GM12872 (cell line): ENCODE results near the gene HOXA6.

ENCODE experiments used
- TF ChIP-seq, protein P1 (sequence below): IDR thresholded peaks from 3 replicates; pipeline ENCODE4 v1.5.1; 2011; ENCODE audit warnings: low read depth, mild to moderate bottlenecking, low read length, moderate library complexity; ENCODE audit not compliant: insufficient read depth

HOXA6 gene

DNA sequence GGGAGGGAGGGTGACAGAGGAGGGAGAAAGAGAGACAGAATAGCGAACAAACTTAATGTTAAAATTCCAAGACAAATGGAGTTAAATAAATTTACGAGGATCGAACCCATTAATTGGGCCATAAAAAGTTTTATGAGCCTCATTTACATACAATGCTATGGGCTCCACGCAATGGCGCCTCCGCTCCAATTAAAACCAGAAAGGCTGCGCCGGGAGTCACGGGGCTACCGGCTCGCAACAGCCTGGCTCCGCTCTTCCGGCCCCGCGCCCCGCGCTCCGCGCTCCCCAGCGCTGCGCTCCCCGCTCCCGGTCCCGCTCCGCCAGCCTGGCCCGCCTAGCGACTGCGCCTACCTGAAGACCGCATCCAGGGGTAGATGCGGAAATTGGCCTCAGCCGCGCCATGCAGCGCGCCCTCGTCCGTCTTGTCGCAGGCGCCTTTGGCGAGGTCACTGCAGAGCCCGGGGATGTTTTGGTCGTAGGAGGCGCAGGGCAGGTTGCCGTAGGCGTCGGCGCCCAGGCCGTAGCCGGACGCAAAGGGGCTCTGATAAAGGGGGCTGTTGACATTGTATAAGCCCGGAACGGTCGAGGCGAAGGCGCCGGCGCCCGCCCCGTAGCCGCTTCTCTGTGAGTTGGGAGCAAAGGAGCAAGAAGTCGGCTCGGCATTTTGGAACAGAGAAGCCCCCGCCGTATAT, 8.4 kb upstream of the HOXA6 start:
- TF ChIP-seq, protein P1, sequence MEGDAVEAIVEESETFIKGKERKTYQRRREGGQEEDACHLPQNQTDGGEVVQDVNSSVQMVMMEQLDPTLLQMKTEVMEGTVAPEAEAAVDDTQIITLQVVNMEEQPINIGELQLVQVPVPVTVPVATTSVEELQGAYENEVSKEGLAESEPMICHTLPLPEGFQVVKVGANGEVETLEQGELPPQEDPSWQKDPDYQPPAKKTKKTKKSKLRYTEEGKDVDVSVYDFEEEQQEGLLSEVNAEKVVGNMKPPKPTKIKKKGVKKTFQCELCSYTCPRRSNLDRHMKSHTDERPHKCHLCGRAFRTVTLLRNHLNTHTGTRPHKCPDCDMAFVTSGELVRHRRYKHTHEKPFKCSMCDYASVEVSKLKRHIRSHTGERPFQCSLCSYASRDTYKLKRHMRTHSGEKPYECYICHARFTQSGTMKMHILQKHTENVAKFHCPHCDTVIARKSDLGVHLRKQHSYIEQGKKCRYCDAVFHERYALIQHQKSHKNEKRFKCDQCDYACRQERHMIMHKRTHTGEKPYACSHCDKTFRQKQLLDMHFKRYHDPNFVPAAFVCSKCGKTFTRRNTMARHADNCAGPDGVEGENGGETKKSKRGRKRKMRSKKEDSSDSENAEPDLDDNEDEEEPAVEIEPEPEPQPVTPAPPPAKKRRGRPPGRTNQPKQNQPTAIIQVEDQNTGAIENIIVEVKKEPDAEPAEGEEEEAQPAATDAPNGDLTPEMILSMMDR, result no peak

DNA sequence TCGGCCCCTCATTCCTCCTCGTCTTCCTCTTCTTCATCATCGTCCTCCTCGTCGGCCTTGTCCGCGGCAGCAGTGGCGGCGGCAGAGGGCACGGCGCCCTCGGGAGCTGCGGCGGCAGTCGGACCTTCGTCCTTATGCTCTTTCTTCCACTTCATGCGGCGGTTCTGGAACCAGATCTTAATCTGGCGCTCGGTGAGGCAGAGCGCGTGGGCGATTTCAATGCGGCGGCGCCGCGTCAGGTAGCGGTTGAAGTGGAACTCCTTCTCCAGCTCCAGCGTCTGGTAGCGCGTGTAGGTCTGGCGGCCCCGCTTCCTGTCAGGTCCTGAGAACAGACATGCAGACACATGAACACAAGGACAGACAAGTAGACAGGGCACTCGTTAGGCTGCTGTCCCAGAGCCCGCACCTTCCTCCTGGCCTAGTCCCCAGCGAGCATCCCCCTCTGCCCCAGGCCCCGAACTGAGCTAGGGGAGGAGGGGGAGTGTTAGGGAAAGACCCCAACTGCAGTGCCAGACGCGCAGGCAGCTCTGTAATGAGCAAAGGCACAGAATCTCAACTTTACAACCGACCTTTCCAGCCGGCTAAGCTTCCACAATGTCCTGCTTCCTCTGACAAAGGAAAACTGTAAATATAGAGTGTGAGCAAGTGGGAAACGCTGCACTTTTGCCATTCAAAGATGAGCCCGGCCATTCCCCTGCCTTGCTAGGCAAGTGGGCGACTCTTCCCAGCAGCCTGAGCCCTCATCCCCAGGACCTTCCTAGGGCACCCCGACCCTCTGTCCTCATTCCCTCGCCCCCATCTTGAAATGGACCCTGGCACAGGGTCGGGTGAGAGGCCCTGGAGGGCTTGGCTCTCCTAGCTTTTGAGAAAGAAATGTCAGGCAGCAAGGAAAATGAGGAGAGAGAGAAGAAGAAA, 7.6 kb upstream of the HOXA6 start:
- TF ChIP-seq, protein P1, result no peak

DNA sequence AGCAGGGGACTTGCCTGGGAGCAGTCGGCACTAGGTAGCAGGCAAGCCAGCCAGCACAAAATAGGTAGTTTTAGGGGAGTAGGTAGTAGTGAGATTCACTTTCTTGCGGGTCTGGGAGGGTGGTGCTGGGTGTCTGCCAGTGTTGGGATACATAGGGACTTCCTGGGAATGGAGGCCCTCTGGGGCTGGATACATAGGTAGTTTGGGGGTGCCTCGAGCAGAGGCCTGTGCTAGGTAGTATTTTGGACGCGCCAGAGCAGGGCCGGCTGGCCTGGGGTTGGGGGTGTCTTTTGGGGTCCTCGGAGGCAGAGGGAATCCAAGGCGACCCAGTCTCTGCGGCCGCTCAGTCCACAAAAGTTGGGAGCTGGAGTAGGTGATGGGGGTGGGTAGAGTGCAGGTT, 6.8 kb upstream of the HOXA6 start:
- TF ChIP-seq, protein P1, result no peak

DNA sequence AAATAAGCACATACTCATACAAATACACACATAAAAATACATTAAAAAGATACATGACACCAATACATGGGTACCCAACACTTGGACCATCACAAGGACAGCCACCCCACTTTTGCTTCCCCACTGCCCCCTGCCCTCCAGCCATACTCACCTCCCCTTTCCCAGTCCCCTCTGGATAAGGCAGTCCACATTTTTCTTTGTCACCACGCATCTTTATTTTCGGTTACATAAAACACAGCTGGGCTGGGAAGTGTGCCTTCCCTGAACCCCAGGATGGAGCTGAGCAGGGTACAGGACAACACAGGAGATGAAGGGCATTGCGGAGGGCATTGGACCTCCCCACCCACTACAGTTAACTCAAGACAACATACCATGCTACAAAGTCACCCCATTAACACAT, 6.0 kb upstream of the HOXA6 start:
- TF ChIP-seq, protein P1, result no peak

DNA sequence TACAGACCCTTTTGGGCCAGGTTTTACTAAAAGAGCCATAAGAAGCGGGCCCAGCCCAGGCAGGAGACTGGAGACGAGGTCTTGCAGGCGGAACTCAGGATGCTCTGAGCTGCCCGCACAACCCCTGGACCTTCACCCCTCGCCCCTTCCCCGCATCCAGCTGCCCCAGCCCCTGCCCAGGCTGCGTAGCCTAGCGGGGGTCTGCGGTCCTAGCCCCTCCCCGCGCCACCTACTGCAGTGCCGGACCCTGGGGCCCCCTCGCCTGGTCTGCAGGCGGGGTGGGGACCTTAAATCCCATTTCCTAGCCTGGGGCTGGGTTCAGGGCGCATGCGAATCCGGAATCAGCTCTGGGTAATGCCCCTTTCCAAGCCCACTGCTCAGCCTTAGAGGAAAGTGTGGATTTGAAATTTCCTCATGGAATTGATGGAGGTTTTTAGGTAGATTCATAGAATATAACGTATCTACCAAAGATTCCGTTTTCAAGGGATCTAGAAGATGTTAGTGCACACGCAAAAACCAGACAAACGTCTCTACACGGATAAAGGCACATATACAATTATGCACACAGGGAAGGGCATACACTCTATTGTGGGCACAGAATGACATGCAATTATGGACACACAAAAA, 5.4 kb upstream of the HOXA6 start:
- TF ChIP-seq, protein P1, result no peak

DNA sequence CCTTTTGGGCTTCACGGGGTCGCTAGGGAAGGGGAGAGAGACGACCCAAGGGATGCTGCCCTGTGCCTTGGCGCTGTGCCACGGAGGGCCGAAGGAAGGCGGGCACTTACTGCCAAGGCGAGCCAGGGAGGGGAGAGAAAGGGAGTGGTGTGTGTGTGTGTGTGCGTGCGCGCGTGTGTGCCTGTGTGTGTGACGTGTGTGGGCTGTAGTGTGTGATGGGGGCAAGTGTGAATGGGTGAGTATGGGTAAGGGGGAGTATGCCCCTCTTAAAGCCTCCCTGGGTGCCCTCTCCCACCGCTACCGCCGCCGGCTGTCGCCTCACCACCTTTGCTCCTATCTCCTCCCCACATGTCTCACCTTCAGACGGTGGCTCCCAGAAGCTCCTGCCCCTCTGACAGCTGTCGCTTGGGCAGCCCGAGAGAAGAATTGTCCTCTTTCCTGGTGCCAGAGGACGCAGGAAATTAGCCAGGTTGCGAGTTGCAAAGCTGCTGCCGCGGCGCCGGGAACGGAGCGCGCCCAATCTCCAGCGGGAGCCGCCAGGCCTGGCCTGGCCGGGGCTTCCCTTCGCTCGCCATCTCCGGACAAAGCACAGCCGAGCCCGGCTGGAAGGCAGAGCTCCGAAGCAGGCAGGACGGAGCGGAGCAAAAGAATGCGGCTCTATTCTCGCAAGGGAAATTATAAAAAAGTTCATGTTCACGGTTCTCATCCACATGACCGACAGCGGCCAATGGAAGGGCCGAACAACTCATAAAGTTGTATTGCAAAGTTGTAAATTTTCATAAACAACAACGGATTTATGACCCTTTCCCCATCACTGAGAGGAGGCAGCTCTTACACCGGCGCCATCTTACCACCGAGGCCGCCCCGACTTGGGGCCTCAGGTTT, 4.6 kb upstream of the HOXA6 start, which contains the start of gene HOXA3:
TSS of gene HOXA3 (minus strand) at position 653 of the 885 bp plus-strand sequence. CDS start 41,943 bp downstream, outside the sequence.
- TF ChIP-seq, protein P1, result no peak
